GM18867 (cell line): ENCODE data around the gene FLNC.

Experiments used
- ATAC-seq: cut with Tn5 transposase; IDR thresholded peaks from one replicate; pipeline ENCODE4 v1.9.1; 2021; ENCODE audit warnings: mild to moderate bottlenecking, moderate library complexity; ENCODE audit not compliant: unreplicated experiment

The FLNC gene

DNA sequence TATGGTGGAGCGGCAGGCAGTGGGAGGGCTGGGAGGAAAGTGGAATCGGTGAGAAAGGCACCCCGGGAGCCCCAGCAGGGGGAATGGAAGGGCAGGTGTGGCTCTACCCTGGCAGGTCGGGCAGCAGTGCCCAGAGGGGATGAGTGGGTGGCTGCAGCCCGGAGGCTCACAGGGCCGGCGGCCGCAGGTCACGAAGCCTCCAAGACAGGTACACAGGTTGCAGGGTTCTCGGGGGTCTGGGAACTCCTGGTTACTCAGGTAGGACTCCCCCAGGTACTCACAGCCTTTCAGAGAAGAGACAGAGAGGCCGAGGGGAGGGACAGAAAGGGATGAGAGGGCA is 58.5 kb downstream of the FLNC start:
- no peak for ATAC-seq

DNA sequence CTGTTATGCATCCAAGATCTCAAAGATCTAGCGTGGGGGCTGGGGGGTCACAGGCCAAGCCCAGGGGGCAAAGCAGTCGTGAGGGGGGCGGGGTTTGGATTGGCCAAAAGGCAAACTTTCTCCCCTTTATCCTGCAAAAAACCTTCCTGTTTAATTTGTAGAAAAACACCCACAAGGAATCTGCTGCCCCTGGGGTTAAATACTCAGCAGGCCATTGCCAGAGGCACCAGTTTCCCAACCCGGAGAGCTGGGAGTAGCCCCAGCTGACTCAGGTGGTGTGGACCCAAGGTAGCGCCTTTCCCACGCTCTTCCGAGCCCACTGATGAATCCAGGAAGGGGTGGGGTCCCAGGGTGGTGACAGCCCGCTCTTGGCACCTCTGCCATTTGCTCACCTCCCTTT is 58.9 kb downstream of the FLNC start:
- no peak for ATAC-seq

GRCh38 chr7:128890306-128891109 is 60.3 kb downstream of the FLNC start:
- ATAC-seq = no peak

DNA sequence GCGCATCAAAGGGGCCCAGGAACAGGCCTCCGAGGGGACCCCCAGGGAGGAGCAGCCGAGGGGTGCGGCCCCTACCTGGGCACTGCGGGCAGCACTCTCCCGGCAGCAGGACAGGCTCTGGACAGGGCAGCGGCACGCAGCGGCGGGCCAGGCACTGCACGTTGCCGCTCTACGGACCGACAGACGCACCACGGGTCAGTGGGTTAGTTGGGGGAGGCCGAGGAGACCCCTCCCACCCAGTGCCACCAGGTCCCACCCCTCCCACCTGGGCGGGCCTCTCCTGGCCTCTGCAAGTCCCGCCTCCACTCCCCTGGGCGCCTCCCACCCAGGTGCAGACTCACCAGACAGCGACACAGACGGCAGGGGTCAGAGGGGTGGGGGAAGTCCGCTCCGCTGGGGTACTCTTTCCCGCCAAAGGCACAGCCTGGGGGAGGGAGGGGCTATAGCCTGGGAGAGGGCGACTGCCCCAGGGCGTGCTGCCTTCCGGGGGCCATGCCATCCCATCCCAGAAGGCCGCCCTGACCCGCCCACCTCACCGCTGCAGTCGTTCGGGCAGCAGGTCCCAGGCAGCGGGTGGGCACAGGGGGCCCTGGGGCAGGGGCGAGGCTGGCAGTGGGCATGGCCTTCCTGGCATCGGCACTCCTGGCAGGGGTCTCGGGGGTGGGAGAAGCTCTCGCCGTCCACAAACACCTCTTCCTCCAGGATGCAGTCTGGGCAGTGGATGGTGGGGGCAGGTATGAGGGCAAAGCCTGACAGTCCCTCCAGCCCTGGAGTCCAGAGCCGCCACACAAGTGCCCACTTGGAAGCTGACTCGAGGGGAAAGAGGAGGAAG is 61.1 kb downstream of the FLNC start:
- ATAC-seq = no peak

- no peak for ATAC-seq
These were observed 61.7 kb downstream of the FLNC start for GRCh38 chr7:128891942-128892269.

GRCh38 chr7:128892521-128893250 is 62.5 kb downstream of the FLNC start:
- no peak for ATAC-seq

GRCh38 chr7:128893251-128894100 is 63.3 kb downstream of the FLNC start:
- ATAC-seq = no peak

DNA sequence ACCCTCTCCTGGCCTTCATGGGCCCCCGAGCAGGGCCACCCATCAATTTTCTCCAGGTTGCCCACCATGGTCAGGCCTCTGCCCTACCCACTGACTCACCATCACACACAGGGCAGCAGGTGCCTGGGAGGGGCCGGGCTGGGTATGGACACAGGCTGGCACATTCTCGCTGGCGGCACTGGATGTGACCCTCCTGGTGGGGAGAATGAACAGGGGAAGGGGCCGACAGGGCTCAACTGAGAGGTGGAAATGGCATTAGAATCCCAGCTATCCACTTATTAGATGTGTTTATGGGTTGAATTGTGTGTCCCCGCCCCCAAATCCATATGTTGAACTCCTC is 63.9 kb downstream of the FLNC start:
- no peak for ATAC-seq

DNA sequence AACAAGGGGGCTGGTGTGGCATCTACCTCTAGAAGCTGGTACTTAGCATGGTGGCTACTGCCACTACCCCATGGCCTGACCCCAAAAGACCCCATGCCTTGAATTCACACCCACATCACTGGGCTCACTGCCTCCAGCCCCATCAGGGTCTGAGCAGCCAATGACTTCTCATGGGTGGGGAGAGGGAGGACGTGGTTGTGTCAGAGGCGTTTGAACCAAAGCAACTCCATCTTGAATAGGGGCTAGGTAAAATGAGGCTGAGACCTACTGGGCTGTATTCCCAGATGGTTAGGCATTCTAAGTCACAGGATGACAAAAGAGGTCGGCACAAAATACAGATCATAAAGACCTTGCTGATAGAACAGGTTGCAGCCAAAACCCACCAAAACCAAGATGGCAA is 65.1 kb downstream of the FLNC start:
- ATAC-seq = no peak

DNA sequence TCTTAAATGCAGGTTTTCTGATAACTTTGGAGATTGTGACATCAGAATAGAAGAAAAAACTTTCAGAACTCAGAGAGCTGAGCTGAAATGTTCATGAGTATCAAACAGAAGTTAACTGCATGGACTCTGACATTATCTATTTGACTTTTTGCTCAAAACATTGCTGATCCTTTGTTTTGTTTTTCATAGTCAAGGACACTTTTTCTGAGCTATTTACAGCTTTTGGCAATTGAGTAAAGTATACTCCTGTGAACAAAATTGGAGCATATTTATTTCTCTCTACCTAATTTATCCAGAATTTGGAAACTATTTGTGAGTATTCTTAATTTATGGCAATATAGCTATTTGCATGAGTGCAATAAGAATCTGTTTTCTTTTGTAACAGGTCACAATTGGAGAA is 69.2 kb downstream of the FLNC start:
- ATAC-seq = no peak

DNA sequence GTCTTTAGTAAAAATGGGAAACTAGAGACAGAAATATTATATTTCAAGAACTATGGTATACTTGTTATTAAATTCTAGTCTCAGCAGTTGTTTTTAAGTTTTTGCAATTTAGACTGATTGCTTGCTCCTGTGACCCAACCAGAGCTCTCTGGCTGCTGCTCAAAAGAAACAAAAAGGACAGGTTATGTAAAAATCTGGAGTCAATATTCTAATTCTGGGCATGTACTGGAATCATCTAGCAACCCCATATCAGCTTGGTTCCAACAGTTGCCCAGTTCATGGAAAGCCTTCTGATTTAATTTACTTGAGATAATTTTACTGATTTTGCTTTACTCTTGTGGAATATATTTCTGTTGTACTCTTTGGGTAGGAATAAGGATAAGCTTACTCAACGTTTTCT is 70.0 kb downstream of the FLNC start:
- no peak for ATAC-seq

DNA sequence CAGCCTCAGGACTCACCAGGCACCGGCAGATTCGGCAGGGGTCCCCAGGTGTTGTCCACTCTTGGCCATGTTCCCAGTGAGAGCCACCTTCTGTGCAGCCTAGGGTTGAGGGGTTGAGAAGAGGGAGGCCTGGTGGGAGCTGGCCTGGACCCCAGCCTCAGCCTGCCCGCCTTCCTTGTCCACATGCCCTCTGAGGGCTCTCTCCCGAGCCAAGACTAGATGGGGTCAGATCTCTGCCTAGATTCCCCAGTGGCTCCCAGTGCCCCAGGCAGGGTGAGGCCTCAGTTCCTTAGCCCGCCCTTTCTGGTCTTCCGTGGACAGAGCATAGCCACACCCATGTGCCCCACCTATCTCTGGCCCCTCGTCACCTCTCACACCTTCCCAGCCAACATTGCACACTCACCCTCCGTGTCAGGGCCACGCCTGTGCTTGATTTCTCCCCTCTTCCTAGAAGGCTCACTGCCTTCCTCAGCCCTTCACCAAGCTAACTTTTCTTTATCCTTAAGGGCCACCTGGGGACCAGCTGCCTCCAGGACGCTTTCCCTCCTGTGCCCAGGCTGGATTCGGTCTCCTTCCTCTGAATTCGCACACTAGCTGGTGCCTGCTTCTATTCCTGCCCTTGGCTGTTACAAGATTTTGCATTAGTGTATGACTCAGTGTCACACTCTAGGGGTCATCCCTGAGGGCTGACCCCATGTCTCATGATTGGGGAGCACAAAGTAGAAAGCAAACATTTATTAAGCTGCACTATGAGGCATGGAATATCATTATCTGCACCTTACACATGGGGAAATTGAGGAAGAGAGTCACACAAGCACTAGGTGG is 72.8 kb downstream of the FLNC start:
- no peak for ATAC-seq

DNA sequence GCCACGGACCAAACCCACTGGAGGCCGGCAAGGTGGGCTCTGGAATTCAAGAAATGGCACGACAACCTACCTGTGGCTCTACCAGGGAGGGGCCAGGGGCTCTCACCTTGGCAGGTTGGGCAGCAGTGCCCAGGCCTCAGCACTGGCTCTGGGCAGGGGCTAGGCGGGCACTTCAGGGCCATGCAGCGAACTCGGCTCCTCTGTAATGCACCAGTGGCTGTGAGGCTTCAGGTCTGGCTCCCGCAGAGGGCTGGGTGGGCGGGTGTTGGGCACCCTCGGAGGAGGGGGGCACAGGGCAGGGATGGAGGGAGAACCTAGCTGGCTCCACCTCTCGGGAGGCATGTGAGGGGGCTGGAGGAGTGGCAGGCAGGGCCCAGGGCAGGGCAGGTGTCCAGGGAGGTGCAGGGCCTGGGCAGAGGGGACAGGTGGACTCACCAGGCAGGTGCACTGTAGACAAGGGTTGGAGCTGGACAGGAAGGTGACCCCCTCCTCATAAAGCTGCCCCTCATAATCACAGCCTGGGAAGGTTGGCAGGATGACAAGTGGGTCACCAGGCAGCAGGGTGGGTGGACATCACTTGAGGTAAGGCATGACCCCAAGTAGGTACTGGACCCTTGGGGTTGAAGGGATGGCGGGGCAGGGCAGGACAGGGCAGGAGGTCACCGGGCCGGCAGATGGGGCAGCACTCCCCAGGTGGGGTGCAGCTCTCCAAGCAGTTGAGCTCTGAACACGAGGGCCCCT is 73.6 kb downstream of the FLNC start:
- no peak for ATAC-seq

GRCh38 chr7:128904381-128905197 is 74.4 kb downstream of the FLNC start:
- ATAC-seq = no peak

GRCh38 chr7:128906001-128906765 is 76.0 kb downstream of the FLNC start:
- no peak for ATAC-seq

DNA sequence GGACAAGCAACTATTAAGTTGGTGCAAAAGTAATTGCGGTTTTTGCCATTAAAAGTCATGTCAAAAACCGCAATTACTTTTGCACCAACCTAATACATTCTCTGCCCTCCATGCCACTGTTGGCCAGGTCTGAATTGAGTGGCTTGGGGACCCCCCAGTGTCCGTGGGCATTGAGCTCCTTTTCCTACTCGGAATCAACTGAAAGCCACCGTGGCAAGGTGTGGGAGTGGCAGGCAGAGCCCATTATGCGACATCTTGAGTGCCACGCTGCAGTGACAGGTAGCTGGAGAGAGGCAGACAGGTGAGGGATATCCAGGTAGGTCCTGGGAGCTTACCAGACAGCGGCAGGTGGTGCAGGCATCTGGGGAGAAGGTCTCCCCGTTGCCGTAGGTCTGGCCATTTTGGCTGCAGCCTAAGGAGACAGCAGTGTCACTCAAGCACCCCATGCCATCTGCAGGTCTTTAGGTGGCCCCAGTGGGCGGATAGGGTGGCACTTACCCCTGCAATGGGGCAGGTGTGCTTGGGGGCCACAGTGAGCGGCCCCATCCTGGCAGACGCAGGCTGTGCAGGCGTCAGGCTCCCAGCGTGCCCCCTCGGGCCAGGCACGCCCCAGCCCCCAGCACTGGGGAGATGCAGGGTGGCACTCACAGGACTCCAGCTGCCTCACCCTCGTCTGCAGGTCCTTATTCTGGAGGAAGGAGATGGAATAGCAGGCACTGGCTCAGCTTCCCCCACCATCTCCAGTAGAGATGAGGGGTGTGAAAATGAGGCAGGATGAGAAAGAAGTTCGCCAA is 76.8 kb downstream of the FLNC start:
- ATAC-seq = no peak
